AG10803 (cell line): Measurements from ENCODE around the gene GLDN.
"Not testable (repeated sequence)": the region's sequence is repeated elsewhere in the genome, so short reads cannot be mapped to it uniquely, and the experiment has no call there.

Experiments used
- DNase-seq: peaks from one replicate; pipeline ENCODE4 v3.0.0; 2010; ENCODE audit warnings: low read depth
- H3K4me3 ChIP-seq: 2 replicates; pipeline ENCODE4 v1.5.1; 2011; ENCODE audit warnings: mild to moderate bottlenecking, low read length, control low read depth
- CTCF ChIP-seq: conservative IDR thresholded peaks from 2 replicates; pipeline ENCODE4 v1.5.1; 2011; ENCODE audit warnings: mild to moderate bottlenecking, low read length, control low read depth, inconsistent platforms

GLDN gene

GRCh38 chr15:51405693-51406523 lies 64.5 kb downstream of the GLDN start:
- TF ChIP-seq CTCF = no peak
- H3K4me3 ChIP-seq = no peak overlapping the region

GRCh38 chr15:51414256-51414860 lies 72.9 kb downstream of the GLDN start:
- TF ChIP-seq CTCF = no peak
- H3K4me3 ChIP-seq = no peak overlapping the region
- no peak for DNase-seq

More at GRCh38 chr15:51405693-51406523, 64.5 kb downstream of the GLDN start:
- no peak for DNase-seq

GRCh38 chr15:51416129-51416528 lies 74.7 kb downstream of the GLDN start:
- no peak for TF ChIP-seq CTCF
- no peak for DNase-seq

GRCh38 chr15:51423040-51423439 lies 81.6 kb downstream of the GLDN start:
- not testable (repeated sequence) for H3K4me3 ChIP-seq, DNase-seq

More at GRCh38 chr15:51416129-51416528, 74.7 kb downstream of the GLDN start:
- no peak overlapping the region for H3K4me3 ChIP-seq

- no peak overlapping the region for H3K4me3 ChIP-seq
- no peak for DNase-seq
- TF ChIP-seq CTCF = no peak
These were observed 83.3 kb downstream of the GLDN start for GRCh38 chr15:51424780-51425179.

- DNase-seq = no peak
- no peak for TF ChIP-seq CTCF
- no peak overlapping the region for H3K4me3 ChIP-seq
These were observed 84.1 kb downstream of the GLDN start for GRCh38 chr15:51425517-51426040.

GRCh38 chr15:51438526-51438925 lies 97.1 kb downstream of the GLDN start:
- no peak for TF ChIP-seq CTCF

More at GRCh38 chr15:51438526-51438925, 97.1 kb downstream of the GLDN start:
- H3K4me3 ChIP-seq = no peak overlapping the region
- no peak for DNase-seq
